ENCODE measurements around the gene LCNL1.

GRCh38 chr9:136953771-136954269 lies 29.0 kb upstream of the LCNL1 start:
- TF ChIP-seq EZH2 (IDR thresholded peaks at IDR 0.05) (no peak), CTCF (IDR thresholded peaks at IDR 0.05) (no peak)
